ENCODE results near the gene ILDR1.

The ILDR1 gene

GRCh38 chr3:121979734-121980449 lies 42.2 kb downstream of the ILDR1 start:
- no peak overlapping the region for H3K4me3 ChIP-seq (ENCODE audit: low read depth, low read length)
- no peak for TF ChIP-seq CTCF (IDR thresholded peaks at IDR 0.05; ENCODE audit: low read depth, low read length, missing control alignments)
- in situ Hi-C loops (cut with HindIII; ENCODE audit: low sequenced_read_pairs) = no loop called here
- no peak for DNase-seq (ENCODE audit: low read depth)

GRCh38 chr3:121979246-121979645 lies 42.8 kb downstream of the ILDR1 start:
- no peak for TF ChIP-seq CTCF (IDR thresholded peaks at IDR 0.05; ENCODE audit: low read depth, low read length, missing control alignments)
- no peak for DNase-seq (ENCODE audit: low read depth)
- in situ Hi-C loops (cut with HindIII; ENCODE audit: low sequenced_read_pairs) = no loop called here
- no peak overlapping the region for H3K4me3 ChIP-seq (ENCODE audit: low read depth, low read length)

GRCh38 chr3:121976727-121977126 lies 45.3 kb downstream of the ILDR1 start:
- DNase-seq (ENCODE audit: low read depth) = no peak
- no peak overlapping the region for H3K4me3 ChIP-seq (ENCODE audit: low read depth, low read length)
- no peak for TF ChIP-seq CTCF (IDR thresholded peaks at IDR 0.05; ENCODE audit: low read depth, low read length, missing control alignments)
- in situ Hi-C loops (cut with HindIII; ENCODE audit: low sequenced_read_pairs) = no loop called here

- H3K4me3 ChIP-seq (ENCODE audit: low read depth, low read length) = no peak overlapping the region
- in situ Hi-C loops (cut with HindIII; ENCODE audit: low sequenced_read_pairs) = no loop called here
- no peak for DNase-seq (ENCODE audit: low read depth)
- TF ChIP-seq CTCF (IDR thresholded peaks at IDR 0.05; ENCODE audit: low read depth, low read length, missing control alignments) = no peak
These were observed 46.2 kb downstream of the ILDR1 start for GRCh38 chr3:121975702-121976302.

- no peak for DNase-seq (ENCODE audit: low read depth)
- TF ChIP-seq CTCF (IDR thresholded peaks at IDR 0.05; ENCODE audit: low read depth, low read length, missing control alignments) = no peak
- in situ Hi-C loops (cut with HindIII; ENCODE audit: low sequenced_read_pairs) = no loop called here
These were observed 47.4 kb downstream of the ILDR1 start for GRCh38 chr3:121974601-121975111.

GRCh38 chr3:121970047-121970446 lies 52.0 kb downstream of the ILDR1 start:
- DNase-seq (ENCODE audit: low read depth) = no peak
- H3K4me3 ChIP-seq (ENCODE audit: low read depth, low read length) = no peak overlapping the region
- in situ Hi-C loops (cut with HindIII; ENCODE audit: low sequenced_read_pairs) = no loop called here
- TF ChIP-seq CTCF (IDR thresholded peaks at IDR 0.05; ENCODE audit: low read depth, low read length, missing control alignments) = no peak

More at GRCh38 chr3:121974601-121975111, 47.4 kb downstream of the ILDR1 start:
- no peak overlapping the region for H3K4me3 ChIP-seq (ENCODE audit: low read depth, low read length)
